ENCODE results near the gene IFNW1.
"Not testable (repeated sequence)": the region's sequence is repeated elsewhere in the genome, so short reads cannot be mapped to it uniquely, and the experiment has no call there.

The IFNW1 gene

GRCh38 chr9:21141427-21141882 lies at the start of gene IFNW1:
Gene IFNW1, minus strand, starts transcription at chr9:21141832. Its CDS starts 262 bp downstream, at chr9:21141570.
- no peak for DNase-seq

GRCh38 chr9:21187487-21187886 lies 45.9 kb upstream of the IFNW1 start, which contains the start of gene IFNA4:
Gene IFNA4, minus strand, starts transcription at chr9:21187587. Its CDS starts 56 bp downstream, at chr9:21187531.
- not testable (repeated sequence) for DNase-seq

DNA sequence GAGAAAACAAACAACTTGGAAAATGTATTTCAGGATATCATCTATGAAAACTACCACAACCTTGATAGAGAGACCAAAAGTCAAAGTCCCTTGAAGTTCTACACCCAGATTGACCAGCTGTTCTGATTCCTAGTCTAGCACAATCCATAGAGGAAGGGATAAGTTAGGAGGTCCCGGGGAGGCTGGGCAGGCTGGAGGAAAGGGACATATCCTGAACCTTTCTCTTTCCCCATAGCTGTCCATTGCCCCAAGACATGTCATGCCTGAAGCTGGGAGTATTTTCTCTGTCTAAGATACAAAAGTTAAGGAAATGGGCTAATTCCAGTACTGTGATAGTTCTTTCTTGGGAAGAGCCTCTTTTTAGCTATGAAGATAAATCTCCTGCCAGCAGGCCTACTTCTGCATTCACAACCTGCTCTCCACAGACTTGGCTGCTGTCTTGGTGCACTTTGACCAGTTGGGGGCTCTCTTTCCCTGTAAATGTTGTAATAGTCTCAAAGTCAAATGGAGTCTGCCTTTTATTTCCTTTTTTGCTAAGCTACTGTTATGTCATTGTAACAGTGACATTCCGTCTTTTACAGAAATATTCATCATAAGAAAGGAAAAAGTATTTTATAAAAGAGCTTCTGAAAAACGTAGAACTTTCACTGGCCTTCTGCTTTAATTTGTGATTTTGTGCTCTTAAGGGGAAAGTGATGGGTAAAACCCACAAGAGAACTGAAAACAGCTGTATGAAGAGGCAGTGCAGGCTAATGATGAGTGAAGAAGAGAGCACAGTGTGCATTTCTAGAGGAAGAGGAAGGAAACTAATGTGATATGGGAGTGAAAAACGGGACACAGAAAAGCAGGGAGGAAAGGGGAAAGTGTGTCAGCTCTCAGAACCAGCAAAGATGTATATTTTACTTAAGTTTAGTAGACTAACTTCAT lies 41.4 kb upstream of the IFNW1 start:
- DNase-seq, result not testable (repeated sequence)

- DNase-seq, result no peak
Observed at GRCh38 chr9:21174671-21175070, 33.0 kb upstream of the IFNW1 start.

DNA sequence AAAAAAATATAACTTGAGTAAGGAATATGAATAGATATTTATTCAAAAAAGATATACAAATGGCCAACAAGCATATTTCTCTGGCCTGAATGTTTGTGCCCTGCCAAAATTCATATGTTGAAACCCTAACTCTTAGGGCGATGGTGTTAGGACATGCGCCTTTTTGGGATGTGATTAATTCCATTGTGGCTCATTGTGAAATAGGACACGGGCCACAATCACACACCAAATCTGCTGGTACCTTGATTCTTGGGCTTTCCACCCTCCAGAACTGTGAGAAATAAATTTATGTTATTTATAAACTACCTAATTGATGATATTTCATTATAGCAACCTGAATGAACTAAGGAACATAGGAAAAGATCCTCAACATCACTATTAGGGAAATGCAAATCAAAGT lies 30.5 kb upstream of the IFNW1 start:
- no peak for DNase-seq

DNA sequence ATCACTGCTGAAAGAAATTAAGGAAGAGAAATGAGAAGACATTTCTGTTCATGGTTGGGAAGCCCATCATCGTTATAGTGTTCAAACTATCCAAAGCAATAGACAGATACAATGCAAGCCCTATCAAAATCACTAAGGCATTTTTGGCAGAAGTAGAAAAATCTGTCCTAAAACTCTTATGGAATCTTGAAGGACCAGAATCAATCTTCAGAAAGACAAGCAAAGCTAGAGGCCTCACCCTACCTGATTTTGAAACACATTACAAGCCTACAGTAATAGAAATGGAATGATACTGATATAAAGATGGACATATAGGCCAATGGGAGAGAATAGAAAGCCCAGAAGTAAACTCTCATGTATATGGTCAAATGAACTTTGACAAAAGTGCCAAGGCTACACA lies 29.7 kb upstream of the IFNW1 start:
- no peak for DNase-seq

DNA sequence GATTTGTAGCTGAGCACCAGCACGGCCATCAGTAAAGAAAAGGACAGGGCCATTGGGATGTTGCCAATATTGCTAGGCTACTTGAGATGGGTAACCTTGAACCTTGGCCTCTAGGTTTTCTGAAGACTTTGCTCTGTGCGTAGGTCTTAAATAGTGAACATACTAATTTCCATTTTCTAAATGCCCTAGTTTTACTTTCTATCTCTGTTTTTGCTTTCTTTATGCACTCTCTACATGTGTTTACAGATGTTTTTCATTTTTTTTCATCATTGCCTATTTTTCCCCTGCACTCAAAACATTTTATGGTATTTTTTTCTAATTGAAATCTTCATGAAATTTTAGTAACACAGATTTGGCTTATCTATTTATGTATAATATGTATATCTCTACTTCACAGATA lies 24.9 kb upstream of the IFNW1 start, which contains the start of gene IFNA21:
Gene IFNA21 (minus strand): TSS at position 101 of the 400 bp plus-strand sequence. CDS start 48 bp downstream, at position 53.
- not testable (repeated sequence) for DNase-seq

GRCh38 chr9:21165516-21165915 lies 23.9 kb upstream of the IFNW1 start:
- DNase-seq, result no peak

- no peak for DNase-seq
Observed at GRCh38 chr9:21160178-21160577, 18.5 kb upstream of the IFNW1 start.

DNA sequence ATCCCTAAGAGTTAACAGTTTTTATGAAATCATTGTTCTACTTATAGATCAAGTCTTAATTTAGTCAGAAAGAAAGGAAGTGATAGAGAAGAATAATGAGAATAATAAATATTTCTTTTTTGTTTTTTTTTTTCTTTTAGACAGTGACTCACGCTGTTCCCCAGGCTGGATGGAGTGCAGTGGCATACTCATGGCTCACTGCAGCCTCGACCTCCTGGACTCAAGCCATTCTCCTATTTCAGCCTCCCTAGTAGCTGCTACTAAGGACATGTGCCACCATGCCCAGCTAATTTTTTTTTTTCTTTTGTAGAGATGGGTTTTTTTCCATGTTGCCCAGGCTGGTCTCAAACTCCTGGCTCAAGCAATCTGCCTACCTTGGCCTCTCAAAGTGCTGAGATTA lies 13.9 kb upstream of the IFNW1 start:
- DNase-seq, result no peak

DNA sequence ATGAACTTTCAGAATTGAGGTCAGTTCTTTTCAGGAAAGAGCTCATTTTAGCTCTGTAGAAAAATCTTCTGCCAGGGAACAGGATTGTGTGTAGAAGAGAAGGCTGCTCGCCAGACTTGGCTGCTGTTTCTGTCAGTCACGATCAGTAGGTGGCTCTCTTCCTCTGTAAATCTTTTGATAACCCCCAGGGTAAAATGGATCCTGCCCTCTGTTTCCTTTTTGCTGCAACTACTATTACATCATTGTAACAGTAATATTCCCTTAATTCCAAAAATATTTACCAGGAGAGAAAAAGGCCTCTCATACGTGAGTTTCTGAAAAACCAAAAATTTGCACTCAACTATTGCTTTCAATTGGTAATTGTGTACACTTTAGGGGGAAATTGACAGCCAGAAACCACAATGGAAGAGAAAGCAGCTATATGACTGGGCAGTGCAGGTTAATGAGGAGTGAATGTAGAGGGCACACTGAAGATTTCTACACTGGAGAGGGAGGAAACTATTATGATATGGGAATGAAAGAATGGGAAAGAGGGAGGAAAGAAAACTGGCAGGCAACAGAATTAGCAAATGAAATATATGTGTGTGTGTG lies 12.5 kb upstream of the IFNW1 start:
- DNase-seq, result no peak

- DNase-seq, result no peak
Observed at GRCh38 chr9:21153336-21154017, 11.8 kb upstream of the IFNW1 start.

- no peak for DNase-seq
Observed at GRCh38 chr9:21144603-21145002, 3.0 kb upstream of the IFNW1 start.

DNA sequence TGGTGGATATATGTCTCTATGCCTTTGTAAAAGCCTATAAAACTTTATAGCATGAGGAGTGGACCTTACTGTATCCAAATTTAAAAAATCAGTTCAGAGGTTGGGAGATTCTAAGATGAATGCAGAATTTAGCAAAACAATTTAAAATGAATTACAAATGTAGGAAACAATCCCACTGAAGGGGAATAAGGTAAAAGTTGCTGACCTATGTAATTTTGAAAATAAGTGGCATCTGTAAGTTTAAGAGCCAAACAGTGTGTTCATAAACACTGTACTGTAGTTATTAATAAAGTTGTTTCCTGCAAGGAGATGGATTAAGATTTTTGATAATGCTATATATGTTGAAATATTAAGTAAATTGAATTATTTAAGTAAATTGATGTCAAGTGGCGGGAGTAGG lies 4.6 kb downstream of the IFNW1 start:
- DNase-seq, result no peak

GRCh38 chr9:21135736-21136135 lies 5.9 kb downstream of the IFNW1 start:
- no peak for DNase-seq

- DNase-seq, result not testable (repeated sequence)
Observed at GRCh38 chr9:21128186-21128585, 13.4 kb downstream of the IFNW1 start.

DNA sequence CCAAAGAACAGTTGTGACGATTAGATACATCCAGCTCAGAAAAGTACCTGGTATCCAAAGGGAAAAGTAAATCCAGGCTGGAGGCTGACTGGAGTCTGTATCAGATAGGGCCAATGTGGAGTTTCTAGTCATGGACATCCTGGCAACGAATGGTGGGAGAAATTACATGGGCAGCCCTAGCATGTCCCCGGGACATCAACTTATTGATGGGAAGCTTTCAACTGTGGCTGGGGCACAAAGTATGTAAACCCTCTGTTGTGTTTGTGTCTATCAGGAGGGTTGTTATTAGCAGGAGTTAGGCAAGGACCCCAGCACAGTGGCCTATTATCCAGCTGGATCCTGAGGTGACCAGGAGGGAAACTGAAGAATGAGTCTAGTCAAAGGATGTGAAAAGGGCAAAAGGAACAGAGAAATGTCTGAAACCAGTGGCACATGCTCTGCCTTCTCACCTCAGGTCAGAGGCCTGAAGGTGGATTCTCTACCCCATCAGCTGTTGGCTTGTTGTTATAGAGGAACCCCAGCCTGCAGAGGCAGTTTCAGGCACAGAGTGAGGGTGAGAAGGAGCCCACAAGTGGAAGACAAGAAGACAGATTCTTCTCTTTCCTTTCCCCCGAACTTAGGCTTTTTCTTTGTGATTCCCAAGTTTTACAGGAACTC lies 19.9 kb downstream of the IFNW1 start:
- DNase-seq, result no peak

DNA sequence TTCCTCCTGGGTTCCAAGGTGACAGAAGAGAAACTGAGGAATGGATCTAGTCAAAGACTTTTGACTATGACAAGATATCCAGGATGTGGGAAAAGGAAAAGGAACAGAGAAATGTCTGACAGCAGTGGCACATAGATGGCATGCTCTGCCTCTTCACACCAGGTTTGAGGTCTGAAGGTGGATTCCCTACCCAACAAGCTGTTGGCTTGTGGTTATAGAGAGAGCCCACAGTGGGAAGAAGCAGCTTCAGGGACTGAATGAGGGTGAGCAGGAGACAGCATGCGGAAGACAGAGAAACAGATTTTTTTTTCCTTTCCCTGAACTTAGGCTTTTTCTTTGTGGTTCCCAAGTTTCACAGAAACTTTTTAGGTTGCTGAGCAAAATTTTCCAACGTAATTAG lies 20.6 kb downstream of the IFNW1 start:
- no peak for DNase-seq

DNA sequence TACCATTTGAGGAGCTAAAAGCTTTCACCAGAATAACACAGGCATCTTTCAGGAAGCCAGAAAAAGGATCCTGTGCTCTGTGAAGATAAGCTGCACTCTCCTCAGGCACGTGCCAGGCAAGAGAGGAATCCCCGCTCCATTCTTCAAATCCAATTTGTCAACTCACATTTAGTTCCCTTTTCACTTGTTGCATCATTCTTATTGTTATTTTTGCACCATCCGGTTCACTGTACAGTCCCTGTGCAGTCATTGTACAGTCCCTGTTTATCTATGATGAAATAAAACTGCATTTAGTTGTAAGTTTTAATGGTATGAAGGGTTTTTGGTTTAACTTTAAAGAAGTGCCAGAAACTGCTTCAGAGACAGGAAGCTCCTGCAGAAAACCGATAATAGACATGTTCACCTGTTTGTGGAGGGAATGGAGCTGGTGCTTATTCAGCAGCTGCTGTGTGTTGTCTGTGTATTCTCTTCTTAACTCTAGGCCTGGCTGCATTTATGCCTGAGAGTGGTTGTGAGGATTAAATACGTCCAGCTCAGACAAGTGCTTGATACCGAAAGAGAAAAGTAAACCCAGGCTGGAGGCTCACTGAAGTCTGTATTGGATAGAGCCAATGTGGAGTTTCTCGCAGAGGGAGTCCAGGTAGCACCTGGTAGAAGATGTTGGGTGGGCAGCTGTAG lies 22.4 kb downstream of the IFNW1 start:
- DNase-seq, result no peak

DNA sequence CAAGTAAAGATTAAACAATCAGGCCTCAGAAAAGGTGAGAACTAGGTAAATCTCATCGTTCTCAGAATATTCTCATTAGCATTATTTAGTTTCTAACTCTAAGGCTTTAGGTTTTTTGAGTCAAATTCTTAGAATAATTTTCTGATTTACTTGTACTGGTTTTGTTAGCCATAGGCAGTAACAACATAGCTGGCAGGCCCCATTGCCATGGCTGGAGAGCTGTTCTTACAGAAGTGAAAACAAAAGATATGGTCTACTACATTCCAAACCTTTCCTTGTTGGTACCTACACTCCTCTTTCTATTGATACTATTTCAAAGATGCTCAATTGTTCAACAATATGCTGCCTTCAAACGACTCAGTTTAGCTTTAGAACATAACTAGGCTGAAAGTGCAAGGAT lies 27.3 kb downstream of the IFNW1 start:
- DNase-seq, result no peak

GRCh38 chr9:21110708-21111576 lies 30.7 kb downstream of the IFNW1 start:
- no peak for DNase-seq
